ACC112 (cell line): ENCODE data around the gene STK26.
"Not testable (repeated sequence)": the region's sequence is repeated elsewhere in the genome, so short reads cannot be mapped to it uniquely, and the experiment has no call there.

Experiments
- H2AFZ ChIP-seq: fragments of 200-600 bp; sonication (generic); one replicate; pipeline ENCODE4 v1.6.0; 2017; ENCODE audit warnings: antibody characterized with exemption, low read length; ENCODE audit not compliant: unreplicated experiment
- H3K27ac ChIP-seq: fragments of 200-600 bp; sonication (generic); 2 replicates; pipeline ENCODE4 v1.5.1; 2014; ENCODE audit warnings: low read depth, mild to moderate bottlenecking, antibody characterized with exemption, low read length, moderate library complexity
- H3K27me3 ChIP-seq: fragments of 200-600 bp; sonication (generic); 2 replicates; pipeline ENCODE4 v1.6.1; 2014; ENCODE audit warnings: mild to moderate bottlenecking, antibody characterized with exemption, low read length, moderate library complexity, mixed read lengths; ENCODE audit not compliant: insufficient read depth
- H3K36me3 ChIP-seq: fragments of 200-600 bp; sonication (generic); 2 replicates; pipeline ENCODE4 v1.6.1; 2016; ENCODE audit warnings: mild to moderate bottlenecking, antibody characterized with exemption, low read length, moderate library complexity, mixed read lengths; ENCODE audit not compliant: insufficient read depth
- H3K4me1 ChIP-seq: fragments of 200-600 bp; sonication (generic); one replicate; pipeline ENCODE4 v1.6.1; 2016; ENCODE audit warnings: low read length, mixed read lengths; ENCODE audit not compliant: insufficient read depth, unreplicated experiment, control insufficient read depth
- H3K4me3 ChIP-seq: fragments of 200-600 bp; sonication (generic); 2 replicates; pipeline ENCODE4 v1.5.1; 2014; ENCODE audit warnings: mild to moderate bottlenecking, low read depth, low read length
- H3K79me2 ChIP-seq: fragments of 200-600 bp; sonication (generic); one replicate; pipeline ENCODE4 v1.6.0; 2016; ENCODE audit warnings: low read length; ENCODE audit not compliant: control insufficient read depth, unreplicated experiment, insufficient read depth

STK26 gene

GRCh38 chrX:132022967-132023895 lies at the start of gene STK26:
STK26 (plus strand) TSS chrX:132023302; CDS start chrX:132023618, 316 bp downstream.
- H3K79me2 ChIP-seq, result peaks cover 10% of the 10 kb centered on the region
- H2AFZ ChIP-seq, result peak within 1 kb of the TSS; percentile 97
- peaks cover 3% of the 10 kb centered on the region for H3K4me1 ChIP-seq
- no peaks in the 10 kb centered on the region for H3K36me3 ChIP-seq
- peak within 1 kb of the TSS; percentile 43; the same call in 1 of the 2 replicates for H3K27ac ChIP-seq
- no peaks in the 10 kb centered on the region for H3K27me3 ChIP-seq
- H3K4me3 ChIP-seq, result peak within 1 kb of the TSS; percentile 96

GRCh38 chrX:131975851-131976250 lies 47.3 kb upstream of the STK26 start:
- H3K27ac ChIP-seq, result no peak overlapping the region
- no peaks in the 10 kb centered on the region for H3K27me3 ChIP-seq
- H2AFZ ChIP-seq, result no peak overlapping the region
- no peak overlapping the region for H3K4me3 ChIP-seq
- H3K36me3 ChIP-seq, result no peaks in the 10 kb centered on the region
- no peaks in the 10 kb centered on the region for H3K79me2 ChIP-seq
- H3K4me1 ChIP-seq, result no peaks in the 10 kb centered on the region

- Histone ChIP-seq H3K36me3 (no peaks in the 10 kb centered on the region), H3K4me3 (no peak overlapping the region), H3K79me2 (no peaks in the 10 kb centered on the region), H3K27ac (no peak overlapping the region), H3K4me1 (no peaks in the 10 kb centered on the region), H3K27me3 (peaks cover 8% of the 10 kb centered on the region), H2AFZ (no peak overlapping the region)
These were observed 45.5 kb upstream of the STK26 start for GRCh38 chrX:131977619-131978018.

GRCh38 chrX:131979116-131979515 lies 44.0 kb upstream of the STK26 start:
- H3K27ac ChIP-seq, result no peak overlapping the region

GRCh38 chrX:131985526-131986049 lies 37.5 kb upstream of the STK26 start:
- no peak overlapping the region for H3K27ac ChIP-seq
- no peak overlapping the region for H2AFZ ChIP-seq
- H3K27me3 ChIP-seq, result peaks cover 34% of the 10 kb centered on the region
- H3K4me1 ChIP-seq, result no peaks in the 10 kb centered on the region
- H3K36me3 ChIP-seq, result no peaks in the 10 kb centered on the region
- no peaks in the 10 kb centered on the region for H3K79me2 ChIP-seq
- H3K4me3 ChIP-seq, result no peak overlapping the region

More at GRCh38 chrX:131979116-131979515, 44.0 kb upstream of the STK26 start:
- Histone ChIP-seq H3K79me2 (no peaks in the 10 kb centered on the region), H3K4me3 (no peak overlapping the region), H3K27me3 (peaks cover 19% of the 10 kb centered on the region), H3K36me3 (no peaks in the 10 kb centered on the region), H2AFZ (no peak overlapping the region), H3K4me1 (no peaks in the 10 kb centered on the region)

GRCh38 chrX:131987252-131987651 lies 35.9 kb upstream of the STK26 start:
- Histone ChIP-seq H3K27ac (no peak overlapping the region), H3K4me1 (no peaks in the 10 kb centered on the region), H3K36me3 (no peaks in the 10 kb centered on the region), H3K27me3 (peaks cover 27% of the 10 kb centered on the region), H2AFZ (no peak overlapping the region), H3K79me2 (no peaks in the 10 kb centered on the region), H3K4me3 (no peak overlapping the region)

GRCh38 chrX:131988236-131988635 lies 34.9 kb upstream of the STK26 start:
- Histone ChIP-seq H3K27me3 (peaks cover 20% of the 10 kb centered on the region; the same call in 1 of the 2 replicates), H3K27ac (no peak overlapping the region), H3K79me2 (no peaks in the 10 kb centered on the region), H2AFZ (no peak overlapping the region), H3K4me1 (no peaks in the 10 kb centered on the region), H3K36me3 (no peaks in the 10 kb centered on the region), H3K4me3 (no peak overlapping the region)

- no peaks in the 10 kb centered on the region for H3K27me3 ChIP-seq
- H2AFZ ChIP-seq, result no peak overlapping the region
- no peaks in the 10 kb centered on the region for H3K36me3 ChIP-seq
- no peak overlapping the region for H3K27ac ChIP-seq
- no peaks in the 10 kb centered on the region for H3K79me2 ChIP-seq
- H3K4me1 ChIP-seq, result no peaks in the 10 kb centered on the region
- H3K4me3 ChIP-seq, result no peak overlapping the region
These were observed 22.0 kb upstream of the STK26 start for GRCh38 chrX:132001127-132001526.

- Histone ChIP-seq H3K36me3 (no peaks in the 10 kb centered on the region), H3K4me3 (no peak overlapping the region), H3K79me2 (no peaks in the 10 kb centered on the region), H3K27ac (no peak overlapping the region), H3K27me3 (peaks cover 13% of the 10 kb centered on the region), H2AFZ (no peak overlapping the region), H3K4me1 (no peaks in the 10 kb centered on the region)
These were observed 18.4 kb upstream of the STK26 start for GRCh38 chrX:132004728-132005127.

- no peak overlapping the region for H3K4me3 ChIP-seq
- no peak overlapping the region for H2AFZ ChIP-seq
- H3K27me3 ChIP-seq, result peaks cover 13% of the 10 kb centered on the region
- H3K36me3 ChIP-seq, result no peaks in the 10 kb centered on the region
- H3K27ac ChIP-seq, result no peak overlapping the region
- no peaks in the 10 kb centered on the region for H3K79me2 ChIP-seq
- no peaks in the 10 kb centered on the region for H3K4me1 ChIP-seq
These were observed 13.8 kb upstream of the STK26 start for GRCh38 chrX:132009350-132009749.

GRCh38 chrX:132010213-132010612 lies 12.9 kb upstream of the STK26 start:
- peaks cover 13% of the 10 kb centered on the region for H3K27me3 ChIP-seq
- H3K79me2 ChIP-seq, H3K4me3 ChIP-seq, H3K36me3 ChIP-seq, H3K4me1 ChIP-seq, H2AFZ ChIP-seq, H3K27ac ChIP-seq: not testable (repeated sequence)
